GM20000 (cell line): ENCODE data around the gene NKX6-1.

Experiments
- DNase-seq: peaks from one replicate; pipeline ENCODE4 v3.0.0; 2012; ENCODE audit warnings: low spot score
- TF ChIP-seq, protein P1 (sequence below): IDR thresholded peaks from 2 replicates; pipeline ENCODE4 v1.5.1; 2012; ENCODE audit warnings: mild to moderate bottlenecking, control low read depth; ENCODE audit errors: extremely low read depth, missing control alignments

Gene NKX6-1

DNA sequence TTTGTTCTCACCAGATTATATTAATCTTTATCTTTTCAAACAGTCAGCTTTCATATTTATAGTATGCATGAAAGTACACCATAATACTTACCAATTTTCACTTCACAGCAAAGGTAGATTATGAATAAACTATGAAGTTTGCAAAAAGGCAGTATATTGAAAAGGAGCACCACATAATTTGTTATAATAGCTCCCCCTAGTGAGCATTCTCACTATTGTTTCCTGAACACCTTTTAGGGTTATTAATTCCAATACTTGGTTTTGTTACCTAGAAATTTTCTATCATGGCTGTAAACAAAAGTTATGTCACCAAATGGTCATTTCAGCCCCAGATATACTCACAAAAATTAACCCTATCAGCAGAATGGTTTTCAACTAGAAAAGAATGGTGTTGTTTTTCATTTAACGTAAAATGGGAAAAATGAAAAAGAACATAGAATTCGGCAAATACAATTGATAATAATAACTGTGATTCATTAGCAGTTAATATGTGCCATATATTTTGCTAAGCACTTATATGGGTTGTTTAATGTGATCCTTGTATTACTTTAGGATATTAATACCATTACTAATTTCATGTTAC is 30.2 kb upstream of the NKX6-1 start:
- peak; percentile 27 for DNase-seq
- TF ChIP-seq, protein P1, sequence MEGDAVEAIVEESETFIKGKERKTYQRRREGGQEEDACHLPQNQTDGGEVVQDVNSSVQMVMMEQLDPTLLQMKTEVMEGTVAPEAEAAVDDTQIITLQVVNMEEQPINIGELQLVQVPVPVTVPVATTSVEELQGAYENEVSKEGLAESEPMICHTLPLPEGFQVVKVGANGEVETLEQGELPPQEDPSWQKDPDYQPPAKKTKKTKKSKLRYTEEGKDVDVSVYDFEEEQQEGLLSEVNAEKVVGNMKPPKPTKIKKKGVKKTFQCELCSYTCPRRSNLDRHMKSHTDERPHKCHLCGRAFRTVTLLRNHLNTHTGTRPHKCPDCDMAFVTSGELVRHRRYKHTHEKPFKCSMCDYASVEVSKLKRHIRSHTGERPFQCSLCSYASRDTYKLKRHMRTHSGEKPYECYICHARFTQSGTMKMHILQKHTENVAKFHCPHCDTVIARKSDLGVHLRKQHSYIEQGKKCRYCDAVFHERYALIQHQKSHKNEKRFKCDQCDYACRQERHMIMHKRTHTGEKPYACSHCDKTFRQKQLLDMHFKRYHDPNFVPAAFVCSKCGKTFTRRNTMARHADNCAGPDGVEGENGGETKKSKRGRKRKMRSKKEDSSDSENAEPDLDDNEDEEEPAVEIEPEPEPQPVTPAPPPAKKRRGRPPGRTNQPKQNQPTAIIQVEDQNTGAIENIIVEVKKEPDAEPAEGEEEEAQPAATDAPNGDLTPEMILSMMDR = peak; percentile 38

DNA sequence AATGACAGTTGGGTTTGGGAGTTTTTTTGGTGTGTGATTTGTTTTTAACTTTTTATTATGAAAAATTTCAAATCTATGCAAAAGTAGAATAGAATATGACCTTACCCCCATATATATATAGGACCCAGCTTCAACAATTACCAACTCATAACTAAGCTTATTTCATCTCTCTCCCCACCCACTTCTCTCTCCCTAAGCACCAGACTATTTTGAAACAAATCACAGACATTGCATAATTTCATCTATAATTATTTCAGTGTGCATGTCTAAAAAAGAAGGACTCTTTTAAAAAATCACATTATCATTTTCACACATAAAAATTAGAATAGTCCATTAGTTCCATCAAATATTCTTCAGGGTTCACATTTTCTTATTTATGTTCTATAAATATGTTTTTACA is 28.3 kb upstream of the NKX6-1 start:
- DNase-seq = no peak
- TF ChIP-seq, protein P1 = no peak

DNA sequence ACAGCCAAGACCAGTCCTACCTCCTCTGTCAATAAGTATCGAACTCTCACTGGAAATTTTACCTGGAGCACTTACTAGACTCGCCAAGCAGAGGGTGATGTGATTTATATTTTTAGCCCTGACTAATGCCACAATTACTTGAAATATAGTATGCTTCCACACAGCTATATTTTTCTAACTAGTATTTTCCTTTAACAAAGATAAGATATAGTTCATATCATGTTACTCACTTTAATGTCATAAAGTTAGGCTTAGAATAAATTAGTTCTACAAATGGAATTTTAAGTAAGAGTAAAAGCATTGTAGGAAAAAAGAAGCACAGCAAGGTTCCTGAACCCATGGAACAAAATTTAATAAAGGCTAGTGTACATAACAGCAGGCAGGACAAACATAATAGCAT is 16.0 kb upstream of the NKX6-1 start:
- DNase-seq = no peak
- TF ChIP-seq, protein P1 = no peak

DNA sequence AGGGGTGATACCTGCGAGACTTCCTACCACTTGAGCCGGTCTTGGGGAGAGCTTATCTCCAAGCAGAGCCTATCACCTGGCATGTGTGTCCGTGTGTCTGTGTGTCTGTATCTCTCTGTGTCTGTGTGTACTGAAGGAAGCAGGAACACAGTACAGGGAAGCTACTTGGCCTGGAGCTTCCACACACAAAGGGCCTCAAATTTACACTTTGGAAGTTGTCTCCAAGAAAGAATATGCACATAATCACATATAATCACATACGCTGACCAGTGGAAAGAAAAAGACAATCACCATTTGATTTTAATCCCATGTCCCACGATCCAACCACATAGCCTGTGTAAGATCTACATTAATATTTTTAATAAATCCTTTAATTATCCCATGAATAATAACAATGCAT is 13.2 kb upstream of the NKX6-1 start:
- DNase-seq = no peak
- TF ChIP-seq, protein P1 = no peak

DNA sequence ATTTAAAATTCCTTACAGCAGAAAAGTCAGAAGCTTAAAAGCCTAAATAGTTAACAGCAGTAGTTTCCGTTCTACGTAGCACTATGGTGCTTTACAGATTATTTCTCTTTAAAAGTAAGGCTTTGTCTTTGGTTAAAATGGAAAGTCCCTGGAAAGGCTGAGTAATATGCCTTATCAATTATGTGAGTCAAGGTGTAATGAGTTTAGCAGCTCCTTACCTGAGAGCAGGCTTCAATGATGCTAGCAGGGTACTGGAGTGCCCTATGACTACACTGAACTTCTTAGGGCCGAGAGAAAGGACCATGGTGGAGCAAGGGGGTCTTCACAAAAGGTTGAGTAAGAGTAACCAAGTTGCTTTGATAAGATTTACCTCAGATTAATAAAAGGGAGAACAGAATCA is 12.6 kb upstream of the NKX6-1 start:
- no peak for DNase-seq
- TF ChIP-seq, protein P1 = no peak

DNA sequence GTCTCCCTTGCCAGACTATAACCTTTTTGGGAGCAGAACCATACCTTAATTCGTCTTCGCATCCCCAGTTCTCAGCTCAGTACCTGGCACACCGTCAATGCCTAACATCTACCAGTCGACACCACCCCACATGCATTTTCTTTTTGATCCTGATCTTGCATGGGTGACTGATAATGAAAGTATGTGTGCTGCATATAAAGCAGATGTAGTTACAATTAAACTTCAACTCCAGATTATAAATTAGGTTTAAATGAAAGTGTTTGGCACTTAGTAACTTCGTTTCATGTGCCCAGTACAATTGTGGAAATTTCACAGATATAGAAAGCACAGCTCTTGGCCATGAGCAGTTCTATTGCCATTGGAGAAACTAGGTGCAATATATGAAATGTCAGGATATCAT is 8.8 kb upstream of the NKX6-1 start:
- no peak for DNase-seq
- TF ChIP-seq, protein P1 = no peak

DNA sequence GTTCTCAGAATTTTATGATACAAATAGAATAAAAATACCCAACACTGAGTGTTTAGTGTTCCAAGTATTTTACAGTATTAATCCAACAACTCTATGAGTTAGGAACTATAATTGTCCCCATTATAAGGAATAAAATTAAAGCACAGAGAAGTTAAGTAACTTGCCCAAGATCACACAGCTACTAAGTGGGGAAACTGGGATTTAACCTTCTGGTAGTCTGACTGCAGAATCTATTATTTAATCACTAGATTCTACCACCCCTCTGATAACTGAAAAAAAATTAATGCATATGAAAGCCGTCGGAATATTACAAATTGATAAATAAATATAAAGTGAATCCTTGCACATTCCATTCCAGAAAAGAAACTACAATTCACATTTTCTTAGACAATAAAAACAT is 5.7 kb upstream of the NKX6-1 start:
- TF ChIP-seq, protein P1 = no peak
- no peak for DNase-seq
